GM08714 (cell line): ENCODE measurements around the gene B3GNT9.

Source experiments
- H3K4me3 ChIP-seq: fragments of 200-500 bp; sonication (Bioruptor generic); 2 replicates; pipeline ENCODE4 v1.5.1; 2014; ENCODE audit warnings: mild to moderate bottlenecking, low read length, inconsistent platforms
- ZNF274 ChIP-seq: IDR thresholded peaks from 2 replicates; pipeline ENCODE4 v1.6.1; 2012; ENCODE audit warnings: mild to moderate bottlenecking, low read depth, low read length

B3GNT9 gene

GRCh38 chr16:67156143-67156844, 5.5 kb upstream of the B3GNT9 start:
- TF ChIP-seq ZNF274: no peak
- H3K4me3 ChIP-seq: no peak overlapping the region

GRCh38 chr16:67155295-67156142, 4.7 kb upstream of the B3GNT9 start:
- TF ChIP-seq ZNF274: no peak
- no peak overlapping the region for H3K4me3 ChIP-seq

- no peak overlapping the region for H3K4me3 ChIP-seq
- no peak for TF ChIP-seq ZNF274
Measured at GRCh38 chr16:67154578-67155294, 3.9 kb upstream of the B3GNT9 start.

GRCh38 chr16:67151431-67152097, 766 bp upstream of the B3GNT9 start:
- no peak overlapping the region for H3K4me3 ChIP-seq
- TF ChIP-seq ZNF274: no peak

GRCh38 chr16:67150047-67150832, 558 bp downstream of the B3GNT9 start:
- H3K4me3 ChIP-seq: peak overlapping the region; percentile 46; the same call in 1 of the 2 replicates
- TF ChIP-seq ZNF274: no peak

- H3K4me3 ChIP-seq: no peak overlapping the region
- no peak for TF ChIP-seq ZNF274
Measured at GRCh38 chr16:67149276-67150046, 1.3 kb downstream of the B3GNT9 start.

- no peak overlapping the region for H3K4me3 ChIP-seq
- no peak for TF ChIP-seq ZNF274
Measured at GRCh38 chr16:67148656-67149275, 2.0 kb downstream of the B3GNT9 start.

- no peak overlapping the region for H3K4me3 ChIP-seq
- no peak for TF ChIP-seq ZNF274
Measured at GRCh38 chr16:67148221-67148620, 2.6 kb downstream of the B3GNT9 start.

- no peak for TF ChIP-seq ZNF274
- no peak overlapping the region for H3K4me3 ChIP-seq
Measured at GRCh38 chr16:67147437-67148140, 3.2 kb downstream of the B3GNT9 start.

- TF ChIP-seq ZNF274: no peak
- H3K4me3 ChIP-seq: no peak overlapping the region
Measured at GRCh38 chr16:67146523-67147357, 4.1 kb downstream of the B3GNT9 start.

GRCh38 chr16:67145746-67146145, 5.1 kb downstream of the B3GNT9 start:
- TF ChIP-seq ZNF274: no peak

GRCh38 chr16:67144943-67145342, 5.9 kb downstream of the B3GNT9 start:
- no peak overlapping the region for H3K4me3 ChIP-seq
- TF ChIP-seq ZNF274: no peak

More at GRCh38 chr16:67145746-67146145, 5.1 kb downstream of the B3GNT9 start:
- H3K4me3 ChIP-seq: no peak overlapping the region
